T47D (cell line): ENCODE data around the gene ATXN1.
"Not testable (repeated sequence)": the region's sequence is repeated elsewhere in the genome, so short reads cannot be mapped to it uniquely, and the experiment has no call there.

Source experiments
- DNase-seq, 2 experiments: peaks; one replicate each; pipeline versions ENCODE4 v3.0.0 to v3.0.0-alpha.2; 2011 to 2012; ENCODE audit warnings: low read depth in 1 of 2, low spot score in 1 of 2
- JUND ChIP-seq: IDR thresholded peaks from 2 replicates; pipeline ENCODE4 v1.6.1; 2012; ENCODE audit warnings: low read depth
- in situ Hi-C: cut with HindIII; loops from 2 replicates; pipeline ENCODE4 v1.10.0; 2016; ENCODE audit warnings: low sequenced_read_pairs, low pct_unique_long_range_greater_than_20kb

ATXN1 gene

GRCh38 chr6:16409531-16410441 lies 351.5 kb downstream of the ATXN1 start:
- TF ChIP-seq JUND, result no peak
- DNase-seq, result peak; percentile 34 to 76
- in situ Hi-C loops, result no loop called here

- in situ Hi-C loops, result no loop called here
- no peak for DNase-seq
Measured at GRCh38 chr6:16408766-16409165, 352.5 kb downstream of the ATXN1 start.

GRCh38 chr6:16406966-16407365 lies 354.3 kb downstream of the ATXN1 start:
- no peak for TF ChIP-seq JUND
- in situ Hi-C loops, result no loop called here
- no peak for DNase-seq

More at GRCh38 chr6:16408766-16409165, 352.5 kb downstream of the ATXN1 start:
- no peak for TF ChIP-seq JUND

DNA sequence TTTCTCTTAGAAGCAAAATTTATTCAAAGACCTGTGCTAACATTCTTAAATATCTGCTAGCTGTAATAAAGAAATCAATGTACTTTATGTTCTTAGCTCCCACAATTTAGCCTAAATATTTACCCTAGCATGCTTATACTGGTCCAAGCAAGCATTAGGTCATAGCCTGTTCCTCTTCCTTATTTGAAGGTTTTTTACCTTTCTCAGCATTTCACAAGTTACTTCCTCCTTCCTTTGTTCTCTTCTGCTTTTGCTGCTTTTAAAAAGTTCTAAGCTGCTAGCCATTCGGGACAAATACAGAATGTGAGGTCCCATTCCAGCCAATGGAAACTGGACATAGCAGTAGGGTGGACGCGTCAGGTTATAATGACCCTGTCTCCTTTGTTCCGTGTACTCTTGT lies 354.7 kb downstream of the ATXN1 start:
- in situ Hi-C loops, result not testable (repeated sequence)
- peak in 1 of 2 experiments; percentile 42 for DNase-seq

DNA sequence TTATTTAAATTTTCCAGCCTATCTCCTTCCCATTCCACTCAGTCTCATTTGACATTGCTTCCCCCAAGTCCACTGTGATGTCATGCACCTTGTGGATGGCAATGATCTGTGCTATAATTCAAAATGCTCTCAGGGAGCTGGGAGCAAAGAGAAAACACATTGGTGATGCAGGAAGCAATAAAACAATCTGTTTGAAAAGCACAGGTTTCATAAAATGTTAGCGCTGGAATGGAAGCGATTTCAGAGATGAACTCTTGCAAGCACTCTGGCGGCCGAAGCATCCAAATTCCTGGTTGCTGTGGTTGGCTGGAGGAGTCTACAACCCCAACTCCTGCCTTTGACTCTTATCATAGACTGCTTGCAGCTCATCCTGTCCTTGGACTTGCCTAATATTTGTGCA lies 355.9 kb downstream of the ATXN1 start:
- in situ Hi-C loops, result no loop called here
- DNase-seq, result no peak
- no peak for TF ChIP-seq JUND

GRCh38 chr6:16404456-16404855 lies 356.8 kb downstream of the ATXN1 start:
- TF ChIP-seq JUND, result no peak
- in situ Hi-C loops, result no loop called here
- DNase-seq, result no peak

- no peak for TF ChIP-seq JUND
- in situ Hi-C loops, result no loop called here
- DNase-seq, result no peak
Measured at GRCh38 chr6:16403831-16404230, 357.4 kb downstream of the ATXN1 start.

- no peak for DNase-seq
Measured at GRCh38 chr6:16402581-16402900, 358.7 kb downstream of the ATXN1 start.

DNA sequence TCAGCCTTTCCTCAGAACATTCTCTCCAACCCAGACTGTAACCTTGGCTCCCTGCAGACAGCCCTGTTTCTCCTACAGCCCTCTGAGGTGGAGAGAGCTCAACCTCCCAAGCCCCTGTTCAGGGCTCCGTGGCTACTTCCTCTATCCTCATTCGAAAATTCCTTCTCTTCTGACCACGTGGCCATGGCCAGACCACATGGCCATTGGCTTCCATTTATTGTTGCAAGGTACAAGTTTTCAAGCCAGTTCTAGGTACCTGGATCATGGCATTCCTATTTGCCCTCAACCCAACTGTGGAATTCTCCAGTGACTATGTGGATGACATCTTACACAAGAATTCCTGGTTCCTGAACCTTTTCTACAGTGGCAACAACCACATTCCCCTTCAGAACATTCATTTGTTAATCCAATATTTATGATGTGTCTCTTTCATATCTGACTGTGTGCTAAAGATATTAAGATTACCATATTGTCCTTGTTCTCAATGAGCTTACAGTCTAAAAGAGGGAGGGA lies 361.0 kb downstream of the ATXN1 start:
- no peak for TF ChIP-seq JUND
- in situ Hi-C loops, result no loop called here
- no peak for DNase-seq

More at GRCh38 chr6:16402581-16402900, 358.7 kb downstream of the ATXN1 start:
- TF ChIP-seq JUND, result no peak
- in situ Hi-C loops, result no loop called here

- no peak for DNase-seq
- no peak for TF ChIP-seq JUND
- in situ Hi-C loops, result no loop called here
Measured at GRCh38 chr6:16399695-16400094, 361.6 kb downstream of the ATXN1 start.

- no peak for TF ChIP-seq JUND
- in situ Hi-C loops, result no loop called here
- DNase-seq, result no peak
Measured at GRCh38 chr6:16399158-16399557, 362.1 kb downstream of the ATXN1 start.

DNA sequence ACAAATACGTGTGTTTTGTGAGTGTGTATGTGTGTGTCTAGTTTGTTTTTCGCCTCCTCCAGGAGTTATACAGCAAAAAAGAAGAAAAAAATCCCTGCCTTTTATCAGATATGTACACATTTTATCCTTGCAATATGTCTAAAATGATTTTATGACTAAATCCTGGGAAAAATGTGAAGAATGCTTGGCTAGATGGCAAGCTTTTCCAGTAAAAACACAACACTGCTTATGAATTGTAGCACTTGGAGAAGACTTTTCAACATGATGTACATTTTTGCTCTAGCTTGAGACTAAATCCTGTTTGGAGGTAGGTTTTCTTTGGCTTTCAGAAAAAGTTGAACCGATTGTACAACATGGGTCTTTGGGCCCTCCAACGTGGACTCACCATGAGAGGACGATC lies 362.7 kb downstream of the ATXN1 start:
- no peak for TF ChIP-seq JUND
- DNase-seq, result no peak
- in situ Hi-C loops, result no loop called here

- in situ Hi-C loops, result no loop called here
- TF ChIP-seq JUND, result no peak
- DNase-seq, result no peak
Measured at GRCh38 chr6:16397623-16398022, 363.6 kb downstream of the ATXN1 start.
